ENCODE data around the gene KLHDC10. TPM values are rescaled to one million over a fixed set of nuclear protein-coding genes. Genes with fewer than 3 reads are reported as not detected.

The KLHDC10 gene
- total RNA-seq, result 10 to 100 TPM; 17.0 to 28.8 (median 23.0) TPM

GRCh38 chr7:130069978-130070860 is at the start of gene KLHDC10:
KLHDC10 (plus strand) TSS chr7:130070534; CDS start chr7:130070644, 110 bp downstream.
- Histone ChIP-seq H3K4me1 (peaks cover 2 to 41% (median 17%) of the 10 kb centered on the region in 3 donors), H3K36me3 (no peaks in the 10 kb centered on the region), H3K9me3 (no peaks in the 10 kb centered on the region), H3K4me3 (peak within 1 kb of the TSS; percentile 83 to 99), H3K27ac (peak within 1 kb of the TSS; percentile 57 to 92 (median 90)), H3K27me3 (peaks cover 3% of the 10 kb centered on the region)
- 1 to 11% methylated on average over 4 to 11 of the region's 57 CpGs for WGBS, 2 donors (ENCODE audit: low coverage in 1 of 2)
- peak; percentile 99 for ATAC-seq
- no peak for TF ChIP-seq EP300 (IDR thresholded peaks at IDR 0.05)
- TF ChIP-seq CTCF (IDR thresholded peaks at IDR 0.05), result peak in 1 of 4 experiments; percentile 11
- TF ChIP-seq POLR2A (IDR thresholded peaks at IDR 0.05), result peak in 1 of 2 donors; percentile 35
- TF ChIP-seq POLR2AphosphoS5 (IDR thresholded peaks at IDR 0.05), result peak; percentile 69

- H3K4me3 ChIP-seq, result no peak overlapping the region
- no peaks in the 10 kb centered on the region for H3K9me3 ChIP-seq
- no peak overlapping the region for H3K27ac ChIP-seq
- no peaks in the 10 kb centered on the region for H3K27me3 ChIP-seq
- TF ChIP-seq CTCF (IDR thresholded peaks at IDR 0.05) (no peak), EP300 (IDR thresholded peaks at IDR 0.05) (no peak), POLR2A (IDR thresholded peaks at IDR 0.05) (no peak), POLR2AphosphoS5 (IDR thresholded peaks at IDR 0.05) (no peak)
- H3K4me1 ChIP-seq, result no peaks in the 10 kb centered on the region
- ATAC-seq, result no peak
- 87 to 93% methylated on average over 7 to 8 of the region's 10 CpGs for WGBS, 2 donors (ENCODE audit: low coverage in 1 of 2)
- H3K36me3 ChIP-seq, result peaks cover 0 to 100% of the 10 kb centered on the region in 2 donors
These were observed 49.1 kb upstream of the KLHDC10 start for GRCh38 chr7:130021105-130021834.

- no peak for ATAC-seq
- Histone ChIP-seq H3K4me3 (no peak overlapping the region), H3K9me3 (no peaks in the 10 kb centered on the region), H3K4me1 (no peaks in the 10 kb centered on the region), H3K36me3 (peaks cover 0 to 100% of the 10 kb centered on the region in 2 donors), H3K27ac (no peak overlapping the region), H3K27me3 (no peaks in the 10 kb centered on the region)
- no peak for TF ChIP-seq POLR2AphosphoS5 (IDR thresholded peaks at IDR 0.05)
- TF ChIP-seq CTCF (IDR thresholded peaks at IDR 0.05), result no peak
- TF ChIP-seq POLR2A (IDR thresholded peaks at IDR 0.05), result no peak
- no peak for TF ChIP-seq EP300 (IDR thresholded peaks at IDR 0.05)
- 92 to 94% methylated on average over 2 to 9 of the region's 9 CpGs for WGBS, 2 donors (ENCODE audit: low coverage in 1 of 2)
These were observed 48.2 kb upstream of the KLHDC10 start for GRCh38 chr7:130022115-130022514.

GRCh38 chr7:130022623-130023175 is 47.6 kb upstream of the KLHDC10 start:
- H3K9me3 ChIP-seq, result no peaks in the 10 kb centered on the region
- 91 to 97% methylated on average over 5 to 6 of the region's 7 CpGs for WGBS, 2 donors (ENCODE audit: low coverage in 1 of 2)
- H3K36me3 ChIP-seq, result peaks cover 0 to 100% of the 10 kb centered on the region in 2 donors

More at GRCh38 chr7:130022623-130023175, 47.6 kb upstream of the KLHDC10 start:
- Histone ChIP-seq H3K27me3 (no peaks in the 10 kb centered on the region), H3K4me3 (no peak overlapping the region), H3K4me1 (no peaks in the 10 kb centered on the region), H3K27ac (no peak overlapping the region)
- ATAC-seq, result no peak
- no peak for TF ChIP-seq CTCF (IDR thresholded peaks at IDR 0.05)
- TF ChIP-seq POLR2AphosphoS5 (IDR thresholded peaks at IDR 0.05), result no peak
- no peak for TF ChIP-seq EP300 (IDR thresholded peaks at IDR 0.05)
- TF ChIP-seq POLR2A (IDR thresholded peaks at IDR 0.05), result no peak
